ENCODE data around the gene SUPT20H. TPM values are rescaled to one million over a fixed set of nuclear protein-coding genes. Genes with fewer than 3 reads are reported as not detected.

Gene SUPT20H
- total and polyA plus RNA-seq, 2 experiments from 2014 or later: 47.5 to 58.3 TPM

DNA sequence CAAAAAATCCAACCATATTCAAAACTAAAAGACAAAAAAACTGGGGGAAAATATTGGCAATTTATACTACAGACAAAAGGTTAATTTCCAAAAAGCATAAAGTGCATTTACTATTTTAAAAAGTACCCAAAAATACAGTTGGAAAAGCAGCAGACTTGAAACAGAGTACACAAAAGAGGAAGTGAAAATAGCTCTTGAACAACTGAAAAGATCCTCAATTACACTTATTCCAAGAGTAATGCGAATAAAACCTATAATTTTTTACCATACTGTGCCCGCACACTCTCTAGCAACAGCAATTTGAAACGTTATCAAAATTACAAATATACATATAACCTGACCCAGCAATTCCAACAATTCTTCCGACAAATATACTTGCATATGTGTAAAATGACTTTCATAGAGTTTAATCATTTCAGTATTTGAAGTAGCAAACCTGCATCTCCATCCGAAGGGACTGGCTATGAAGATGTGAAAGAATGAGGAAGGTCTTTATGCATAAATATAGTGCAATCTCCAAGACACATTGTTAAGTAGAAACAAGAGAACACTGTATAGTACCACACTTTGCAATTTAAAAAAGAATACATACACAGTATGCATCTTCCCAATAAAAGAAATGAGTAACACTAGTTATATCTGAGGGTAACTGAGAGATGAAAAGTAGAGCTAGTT is 85.7 kb downstream of the SUPT20H start:
- H3K36me3 ChIP-seq (replicated peaks; ENCODE audit: insufficient read depth, low read depth): no peaks in the 10 kb centered on the region
- peaks cover 6% of the 10 kb centered on the region for H3K9me3 ChIP-seq (ENCODE audit: low read depth)
- no peaks in the 10 kb centered on the region for H3K4me1 ChIP-seq (ENCODE audit: insufficient read depth)
- H3K79me2 ChIP-seq: no peaks in the 10 kb centered on the region
- TF ChIP-seq EZH2phosphoT487 (IDR thresholded peaks at IDR 0.05; ENCODE audit: low read depth, severe bottlenecking, unreplicated experiment): no peak
- no peak for TF ChIP-seq EZH2 (IDR thresholded peaks at IDR 0.05; ENCODE audit: borderline replicate concordance)
- TF ChIP-seq, protein P1, sequence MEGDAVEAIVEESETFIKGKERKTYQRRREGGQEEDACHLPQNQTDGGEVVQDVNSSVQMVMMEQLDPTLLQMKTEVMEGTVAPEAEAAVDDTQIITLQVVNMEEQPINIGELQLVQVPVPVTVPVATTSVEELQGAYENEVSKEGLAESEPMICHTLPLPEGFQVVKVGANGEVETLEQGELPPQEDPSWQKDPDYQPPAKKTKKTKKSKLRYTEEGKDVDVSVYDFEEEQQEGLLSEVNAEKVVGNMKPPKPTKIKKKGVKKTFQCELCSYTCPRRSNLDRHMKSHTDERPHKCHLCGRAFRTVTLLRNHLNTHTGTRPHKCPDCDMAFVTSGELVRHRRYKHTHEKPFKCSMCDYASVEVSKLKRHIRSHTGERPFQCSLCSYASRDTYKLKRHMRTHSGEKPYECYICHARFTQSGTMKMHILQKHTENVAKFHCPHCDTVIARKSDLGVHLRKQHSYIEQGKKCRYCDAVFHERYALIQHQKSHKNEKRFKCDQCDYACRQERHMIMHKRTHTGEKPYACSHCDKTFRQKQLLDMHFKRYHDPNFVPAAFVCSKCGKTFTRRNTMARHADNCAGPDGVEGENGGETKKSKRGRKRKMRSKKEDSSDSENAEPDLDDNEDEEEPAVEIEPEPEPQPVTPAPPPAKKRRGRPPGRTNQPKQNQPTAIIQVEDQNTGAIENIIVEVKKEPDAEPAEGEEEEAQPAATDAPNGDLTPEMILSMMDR (IDR thresholded peaks at IDR 0.05; ENCODE audit: poor library complexity): no peak
- no peak for DNase-seq (ENCODE audit: low spot score)
- no peak overlapping the region for H3K4me3 ChIP-seq
- WGBS (ENCODE audit: low lambda C conversion rate, missing lambda C conversion rate): 97% methylated on average over 5 of the region's 5 CpGs
- H3K27me3 ChIP-seq: no peaks in the 10 kb centered on the region
- H3K9me2 ChIP-seq (replicated peaks; ENCODE audit: insufficient read depth): peaks cover 4% of the 10 kb centered on the region
- H2AFZ ChIP-seq: no peak overlapping the region
- H3K4me2 ChIP-seq: no peak overlapping the region
- no peak overlapping the region for H3K27ac ChIP-seq
- H4K20me1 ChIP-seq (ENCODE audit: insufficient read depth, poor library complexity, severe bottlenecking): no peaks in the 10 kb centered on the region

- Histone ChIP-seq H3K36me3 (replicated peaks; ENCODE audit: insufficient read depth, low read depth) (no peaks in the 10 kb centered on the region), H3K27me3 (no peaks in the 10 kb centered on the region), H3K79me2 (no peaks in the 10 kb centered on the region), H3K9me2 (replicated peaks; ENCODE audit: insufficient read depth) (peaks cover 4% of the 10 kb centered on the region), H3K4me2 (no peak overlapping the region), H3K27ac (no peak overlapping the region), H4K20me1 (ENCODE audit: insufficient read depth, poor library complexity, severe bottlenecking) (no peaks in the 10 kb centered on the region), H3K4me3 (no peak overlapping the region), H2AFZ (no peak overlapping the region), H3K4me1 (ENCODE audit: insufficient read depth) (no peaks in the 10 kb centered on the region), H3K9me3 (ENCODE audit: low read depth) (peaks cover 6% of the 10 kb centered on the region)
- TF ChIP-seq, protein P1 (IDR thresholded peaks at IDR 0.05; ENCODE audit: poor library complexity): no peak
- no peak for TF ChIP-seq EZH2phosphoT487 (IDR thresholded peaks at IDR 0.05; ENCODE audit: low read depth, severe bottlenecking, unreplicated experiment)
- no peak for TF ChIP-seq EZH2 (IDR thresholded peaks at IDR 0.05; ENCODE audit: borderline replicate concordance)
- 100% methylated on average over 1 of the region's 1 CpG for WGBS (ENCODE audit: low lambda C conversion rate, missing lambda C conversion rate)
- DNase-seq (ENCODE audit: low spot score): no peak
Observed at GRCh38 chr13:36973009-36973408, 86.5 kb downstream of the SUPT20H start.

DNA sequence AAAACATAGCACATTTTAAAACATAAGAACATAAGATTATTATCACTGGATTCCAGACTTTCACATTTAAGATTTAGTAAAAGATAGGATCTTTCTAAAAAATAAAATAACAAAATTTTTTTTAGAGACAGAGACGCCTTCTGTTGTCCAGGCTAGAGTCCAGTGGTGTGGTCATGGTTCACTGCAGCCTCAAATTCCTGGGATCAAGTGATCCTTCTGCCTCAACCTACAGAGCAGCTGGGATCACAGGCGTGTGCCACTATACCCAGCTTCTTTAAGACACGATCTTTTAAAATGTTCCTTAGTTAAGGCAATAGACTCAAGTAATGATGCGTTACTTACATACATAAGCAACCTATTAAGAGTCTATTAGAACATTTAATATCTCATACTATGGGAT is 93.1 kb downstream of the SUPT20H start:
- Histone ChIP-seq H3K36me3 (replicated peaks; ENCODE audit: insufficient read depth, low read depth) (no peaks in the 10 kb centered on the region), H4K20me1 (ENCODE audit: insufficient read depth, poor library complexity, severe bottlenecking) (no peaks in the 10 kb centered on the region), H2AFZ (no peak overlapping the region), H3K79me2 (no peaks in the 10 kb centered on the region), H3K27me3 (no peaks in the 10 kb centered on the region), H3K9me2 (replicated peaks; ENCODE audit: insufficient read depth) (no peaks in the 10 kb centered on the region), H3K4me1 (ENCODE audit: insufficient read depth) (no peaks in the 10 kb centered on the region), H3K4me3 (no peak overlapping the region), H3K9me3 (ENCODE audit: low read depth) (no peaks in the 10 kb centered on the region), H3K4me2 (no peak overlapping the region), H3K27ac (no peak overlapping the region)
- DNase-seq (ENCODE audit: low spot score): no peak
- WGBS (ENCODE audit: low lambda C conversion rate, missing lambda C conversion rate): 93% methylated on average over 4 of the region's 4 CpGs
- TF ChIP-seq, protein P1 (IDR thresholded peaks at IDR 0.05; ENCODE audit: poor library complexity): no peak
- TF ChIP-seq EZH2phosphoT487 (IDR thresholded peaks at IDR 0.05; ENCODE audit: low read depth, severe bottlenecking, unreplicated experiment): no peak
- TF ChIP-seq EZH2 (IDR thresholded peaks at IDR 0.05; ENCODE audit: borderline replicate concordance): no peak
